ENCODE measurements around the gene DOK4. TPM values are rescaled to one million over a fixed set of nuclear protein-coding genes. Genes with fewer than 3 reads are reported as not detected.
A peak's percentile ranks its signal among the peaks of the same experiment; 100 is the strongest.

DOK4 gene
- total RNA-seq, 1 experiment from 2014 or later: 122 TPM

DNA sequence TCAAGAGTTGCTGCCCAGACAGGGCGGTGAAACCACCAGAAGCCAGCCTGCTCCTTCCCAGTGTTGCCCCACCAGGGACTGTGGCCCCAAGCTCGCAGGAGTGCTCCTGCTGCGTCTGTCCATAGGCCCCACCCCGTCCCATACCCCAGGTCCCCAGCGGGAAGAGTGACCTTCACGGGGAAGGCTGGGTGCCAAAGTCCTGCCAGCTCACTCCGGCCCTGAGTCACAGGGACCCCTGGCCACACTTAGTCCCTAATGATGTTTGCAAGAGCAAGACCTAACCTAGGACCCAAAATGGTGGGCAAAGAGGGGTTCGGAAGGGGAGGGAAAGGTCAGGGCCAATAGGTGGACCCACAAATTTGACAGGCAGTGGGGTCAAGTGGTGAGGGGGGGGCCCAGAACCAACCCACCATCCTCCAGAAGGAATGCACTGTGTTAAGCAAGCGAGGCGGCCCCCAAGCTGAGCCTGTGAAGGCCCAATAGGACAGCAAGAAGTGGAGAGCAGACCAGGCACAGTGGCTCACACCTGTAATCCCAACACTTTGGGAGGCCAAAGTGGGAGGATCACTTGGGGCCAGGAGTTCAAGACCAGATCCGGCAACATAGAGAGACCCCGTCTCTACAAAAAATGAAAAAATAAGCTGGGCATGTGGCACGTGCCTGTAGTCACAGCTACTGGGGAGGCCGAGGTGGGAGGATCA is 3.3 kb downstream of the DOK4 start:
- intact Hi-C loops (cut with micrococcal nuclease; ENCODE audit: unreplicated experiment): no loop called here
- POLR2A ChIA-PET: no interaction called here
- TF ChIP-seq CTCF (IDR thresholded peaks at IDR 0.05; ENCODE audit: insufficient read depth in 1 of 2, low read depth in 1 of 2, low read length in 1 of 2, severe bottlenecking in 1 of 2, unreplicated experiment in 1 of 2): no peak
- DNase-seq: peak in 1 of 2 experiments; percentile 40
- Mint-ChIP-seq H3K9me3 (ENCODE audit: unreplicated experiment) (no peaks in the 10 kb centered on the region), H3K4me3 (ENCODE audit: unreplicated experiment) (no peak overlapping the region), H3K4me1 (ENCODE audit: low read depth, unreplicated experiment) (peaks cover 63% of the 10 kb centered on the region), H3K27me3 (ENCODE audit: insufficient read depth, unreplicated experiment) (no peaks in the 10 kb centered on the region), H3K27ac (ENCODE audit: unreplicated experiment) (peak overlapping the region; percentile 100), H3K36me3 (ENCODE audit: insufficient read depth, unreplicated experiment) (peaks cover 36% of the 10 kb centered on the region)
- H3K36me3 ChIP-seq (ENCODE audit: control insufficient read depth, insufficient read depth, low read length): peaks cover 4% of the 10 kb centered on the region; the same call in 1 of the 2 replicates
- no peaks in the 10 kb centered on the region for H3K9me3 ChIP-seq
- no TSS peak for BruUV-seq (replicated peaks)
- CTCF ChIA-PET: no interaction called here
- H3K27me3 ChIP-seq (replicated peaks; ENCODE audit: control insufficient read depth, insufficient read depth, low read length): no peaks in the 10 kb centered on the region
- peaks cover 53% of the 10 kb centered on the region for H3K4me1 ChIP-seq
- H3K4me3 ChIP-seq (ENCODE audit: low read depth, low read length): no peak overlapping the region

DNA sequence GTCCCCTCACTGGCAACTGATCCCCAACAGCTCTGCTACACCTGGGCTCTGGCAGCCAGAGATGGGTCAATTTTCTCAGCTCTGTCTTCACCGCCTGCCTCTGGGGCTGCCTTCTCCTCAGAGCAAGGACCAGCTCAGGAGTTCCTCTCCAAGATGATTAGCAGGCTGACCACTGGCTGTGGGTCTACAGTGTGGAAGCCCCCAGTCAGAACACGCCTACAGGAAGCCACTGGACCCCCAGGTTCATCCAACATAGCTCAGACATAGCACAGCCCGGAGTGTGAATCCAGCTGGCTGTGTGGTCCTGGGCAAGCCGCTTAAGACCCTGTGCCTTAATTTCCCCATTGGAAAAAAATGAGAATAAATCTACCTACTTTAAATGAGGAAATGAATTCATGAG is 4.9 kb downstream of the DOK4 start:
- Mint-ChIP-seq H3K27me3 (ENCODE audit: insufficient read depth, unreplicated experiment) (no peaks in the 10 kb centered on the region), H3K36me3 (ENCODE audit: insufficient read depth, unreplicated experiment) (peaks cover 36% of the 10 kb centered on the region), H3K4me3 (ENCODE audit: unreplicated experiment) (peak overlapping the region; percentile 27), H3K4me1 (ENCODE audit: low read depth, unreplicated experiment) (peaks cover 52% of the 10 kb centered on the region), H3K27ac (ENCODE audit: unreplicated experiment) (peak overlapping the region; percentile 100), H3K9me3 (ENCODE audit: unreplicated experiment) (no peaks in the 10 kb centered on the region)
- Histone ChIP-seq H3K27me3 (replicated peaks; ENCODE audit: control insufficient read depth, insufficient read depth, low read length) (no peaks in the 10 kb centered on the region), H3K4me3 (ENCODE audit: low read depth, low read length) (no peak overlapping the region), H3K36me3 (ENCODE audit: control insufficient read depth, insufficient read depth, low read length) (peaks cover 6% of the 10 kb centered on the region; the same call in 1 of the 2 replicates), H3K9me3 (no peaks in the 10 kb centered on the region), H3K4me1 (peaks cover 53% of the 10 kb centered on the region)
- CTCF ChIA-PET: interaction anchor here (0.6 kb wide), 1 partner anchor 312 kb away, joined by 3 read pairs; no protein-coding TSS in a partner anchor
- POLR2A ChIA-PET: no interaction called here
- BruUV-seq (replicated peaks): no TSS peak
- DNase-seq: no peak
- TF ChIP-seq CTCF (IDR thresholded peaks at IDR 0.05; ENCODE audit: insufficient read depth in 1 of 2, low read depth in 1 of 2, low read length in 1 of 2, severe bottlenecking in 1 of 2, unreplicated experiment in 1 of 2): no peak
- intact Hi-C loops (cut with micrococcal nuclease; ENCODE audit: unreplicated experiment): loop anchor here (2.0 kb wide), 1 partner anchor 19 kb away; the partner anchor contains the start of gene POLR2C

- H3K36me3 Mint-ChIP-seq (ENCODE audit: insufficient read depth, unreplicated experiment): peaks cover 40% of the 10 kb centered on the region
- Histone ChIP-seq H3K27me3 (replicated peaks; ENCODE audit: control insufficient read depth, insufficient read depth, low read length) (no peaks in the 10 kb centered on the region), H3K4me1 (peaks cover 57% of the 10 kb centered on the region), H3K9me3 (no peaks in the 10 kb centered on the region), H3K4me3 (ENCODE audit: low read depth, low read length) (no peak overlapping the region), H3K36me3 (ENCODE audit: control insufficient read depth, insufficient read depth, low read length) (peaks cover 6% of the 10 kb centered on the region; the same call in 1 of the 2 replicates)
- no peaks in the 10 kb centered on the region for H3K9me3 Mint-ChIP-seq (ENCODE audit: unreplicated experiment)
- H3K27me3 Mint-ChIP-seq (ENCODE audit: insufficient read depth, unreplicated experiment): no peaks in the 10 kb centered on the region
- peaks cover 52% of the 10 kb centered on the region for H3K4me1 Mint-ChIP-seq (ENCODE audit: low read depth, unreplicated experiment)
- BruUV-seq (replicated peaks): TSS peak; percentile 89
- ChIA-PET POLR2A (interaction anchor here (0.5 to 1.9 kb wide), 6 partner anchors 18 to 405 kb away, joined by 3 to 15 read pairs (median 5); partner anchors contain the start of genes CCDC102A, CIAPIN1, COQ9 and POLR2C), CTCF (interaction anchor here (0.6 to 2.1 kb wide), 5 partner anchors 18 to 313 kb away, joined by 3 to 23 read pairs (median 7); partner anchors contain the start of genes CIAPIN1, COQ9 and POLR2C)
- TF ChIP-seq CTCF (IDR thresholded peaks at IDR 0.05; ENCODE audit: insufficient read depth in 1 of 2, low read depth in 1 of 2, low read length in 1 of 2, severe bottlenecking in 1 of 2, unreplicated experiment in 1 of 2): no peak
- no peak for DNase-seq
- H3K4me3 Mint-ChIP-seq (ENCODE audit: unreplicated experiment): peak overlapping the region; percentile 89
- intact Hi-C loops (cut with micrococcal nuclease; ENCODE audit: unreplicated experiment): loop anchor here (1.0 to 2.0 kb wide), 2 partner anchors 18 to 39 kb away; partner anchors contain the start of gene POLR2C
- peak overlapping the region; percentile 100 for H3K27ac Mint-ChIP-seq (ENCODE audit: unreplicated experiment)
Measured at GRCh38 chr16:57480754-57481230, 5.5 kb downstream of the DOK4 start.
